Activated T-cell treated with anti-CD3 and anti-CD28 coated beads, Interleukin-2, amount 50 U/mL, for 24 hours (primary cell): Measurements from ENCODE around the gene FAM167B.
"Not testable (repeated sequence)": the region's sequence is repeated elsewhere in the genome, so short reads cannot be mapped to it uniquely, and the experiment has no call there.

Experiments
- DNase-seq: peaks from one replicate; pipeline ENCODE4 v3.0.0-alpha.2; 2020
- H3K27ac Mint-ChIP-seq: 2 replicates; pipeline ENCODE4 v1.8.0; 2020; ENCODE audit warnings: mild to moderate bottlenecking, mixed read lengths
- H3K27me3 Mint-ChIP-seq: 2 replicates; pipeline ENCODE4 v1.8.0; 2020; ENCODE audit warnings: mixed read lengths
- H3K36me3 Mint-ChIP-seq: 2 replicates; pipeline ENCODE4 v1.8.0; 2020; ENCODE audit warnings: low read depth, mixed read lengths
- H3K4me1 Mint-ChIP-seq: 2 replicates; pipeline ENCODE4 v1.8.0; 2020; ENCODE audit warnings: low read depth, mixed read lengths
- H3K4me3 Mint-ChIP-seq: 2 replicates; pipeline ENCODE4 v1.8.0; 2020; ENCODE audit warnings: mild to moderate bottlenecking, moderate library complexity, mixed read lengths
- H3K9me3 Mint-ChIP-seq: 2 replicates; pipeline ENCODE4 v1.8.0; 2020; ENCODE audit warnings: mixed read lengths

FAM167B gene

GRCh38 chr1:32265846-32266245 is 18.8 kb downstream of the FAM167B start:
- Mint-ChIP-seq H3K27me3 (no peaks in the 10 kb centered on the region), H3K4me1 (peaks cover 50% of the 10 kb centered on the region), H3K4me3 (no peak overlapping the region), H3K9me3 (no peaks in the 10 kb centered on the region), H3K27ac (peak overlapping the region; percentile 85), H3K36me3 (peaks cover 41% of the 10 kb centered on the region)
- DNase-seq, result no peak

DNA sequence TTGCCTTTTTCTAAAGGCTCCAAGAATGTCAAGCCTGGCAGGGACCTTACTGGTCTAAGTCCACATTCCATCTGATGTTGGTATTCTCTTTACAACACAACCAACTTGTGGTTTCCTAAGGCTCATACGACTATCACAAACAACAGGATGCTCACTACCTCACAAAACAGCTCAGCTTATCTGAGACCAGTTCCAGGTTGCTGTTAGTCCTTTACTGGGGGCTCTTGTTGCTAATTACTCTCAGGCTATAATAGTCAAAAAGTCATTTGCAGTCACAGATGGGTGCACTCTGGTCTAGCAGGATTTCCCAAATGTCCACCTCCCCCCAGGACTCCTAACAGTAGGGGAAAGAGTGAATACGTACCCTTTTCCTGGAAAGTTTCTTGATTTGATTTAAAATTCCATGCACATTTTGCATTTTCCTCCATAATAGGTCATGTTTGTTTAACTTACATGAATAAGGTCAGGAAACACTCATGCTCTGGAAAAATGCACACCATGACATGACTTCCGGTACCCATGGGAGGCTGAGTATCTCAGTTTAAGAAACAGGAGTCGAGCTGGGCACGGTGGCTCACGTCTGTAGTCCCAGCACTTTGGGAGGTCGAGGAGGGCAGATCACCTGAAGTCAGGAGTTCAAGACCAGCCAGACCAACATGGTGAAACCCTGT is 20.0 kb downstream of the FAM167B start:
- Mint-ChIP-seq H3K27me3 (no peaks in the 10 kb centered on the region), H3K9me3 (no peaks in the 10 kb centered on the region), H3K36me3 (peaks cover 47% of the 10 kb centered on the region), H3K4me1 (peaks cover 60% of the 10 kb centered on the region), H3K27ac (peak overlapping the region; percentile 97), H3K4me3 (peak overlapping the region; percentile 50)
- DNase-seq, result no peak

DNA sequence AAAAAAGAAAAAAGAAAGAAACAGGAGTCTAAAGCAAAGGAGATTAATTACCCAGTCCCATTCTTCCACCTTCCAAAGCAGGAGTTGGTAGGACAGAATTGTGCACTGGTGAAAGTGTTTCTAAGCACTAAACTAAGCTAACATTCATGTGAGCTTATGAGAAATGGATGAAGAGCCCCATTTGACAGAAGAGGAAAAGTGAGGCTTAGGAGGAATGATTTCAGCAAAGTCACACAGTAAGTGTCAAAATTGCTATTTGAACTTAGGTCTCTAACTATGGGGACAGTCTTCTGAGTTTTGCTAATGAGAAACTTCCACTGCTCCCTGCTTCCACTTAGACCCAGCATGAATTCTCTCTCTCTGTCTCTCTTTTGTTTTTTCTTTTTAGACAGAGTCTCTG is 22.7 kb downstream of the FAM167B start:
- H3K27me3 Mint-ChIP-seq, result no peaks in the 10 kb centered on the region

DNA sequence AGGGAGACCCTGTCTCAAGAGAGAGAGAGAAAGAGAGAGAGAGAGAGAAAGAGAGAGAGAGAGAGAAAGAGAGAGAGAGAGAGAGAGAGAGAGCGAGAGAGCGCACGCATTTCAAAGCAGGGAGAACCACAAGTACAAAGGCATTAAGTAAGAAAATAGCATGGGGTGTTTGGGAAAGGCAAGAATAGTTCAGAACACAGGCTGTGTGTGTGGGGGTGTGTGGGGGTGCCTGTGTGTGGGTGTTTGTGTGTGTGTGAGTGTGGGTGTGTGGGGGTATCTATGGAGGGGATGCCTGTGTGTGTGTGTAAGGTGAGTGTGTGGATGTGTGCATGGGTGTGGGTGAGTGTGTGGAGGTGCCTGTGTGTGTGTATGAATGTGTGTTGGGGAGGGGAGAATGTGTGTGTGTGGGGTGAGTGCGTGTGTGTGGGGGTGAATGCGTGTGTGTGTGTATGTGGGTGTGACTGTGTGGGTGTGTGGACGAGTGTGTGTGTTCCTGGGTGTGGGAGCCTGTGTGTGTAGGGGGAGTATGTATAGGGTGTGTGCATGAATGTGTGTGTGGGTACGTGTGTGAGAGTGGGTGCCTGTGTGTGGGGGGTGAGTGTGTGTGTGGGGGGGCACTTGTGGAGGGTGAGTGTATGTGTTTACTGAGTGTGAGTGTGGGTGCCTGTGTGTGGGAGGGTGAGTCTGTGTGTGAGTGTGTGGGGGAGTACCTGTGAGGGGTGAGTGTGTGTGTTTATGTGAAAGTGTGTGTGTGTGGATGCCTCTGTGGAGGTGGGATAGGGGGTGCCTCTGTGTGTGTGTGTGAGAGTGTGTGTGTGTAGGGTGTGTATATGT is 25.8 kb downstream of the FAM167B start:
- DNase-seq, result no peak
- Mint-ChIP-seq H3K4me3 (peak overlapping the region; percentile 63), H3K36me3 (peaks cover 61% of the 10 kb centered on the region), H3K4me1 (peaks cover 61% of the 10 kb centered on the region), H3K27me3 (no peaks in the 10 kb centered on the region), H3K27ac (peak overlapping the region; percentile 95), H3K9me3 (no peaks in the 10 kb centered on the region)

More for the DNA sequence above, 22.7 kb downstream of the FAM167B start:
- DNase-seq, result no peak
- peaks cover 49% of the 10 kb centered on the region for H3K36me3 Mint-ChIP-seq
- peak overlapping the region; percentile 85 for H3K27ac Mint-ChIP-seq
- peaks cover 68% of the 10 kb centered on the region for H3K4me1 Mint-ChIP-seq
- no peaks in the 10 kb centered on the region for H3K9me3 Mint-ChIP-seq
- no peak overlapping the region for H3K4me3 Mint-ChIP-seq

- Mint-ChIP-seq H3K36me3 (peaks cover 69% of the 10 kb centered on the region), H3K4me1 (peaks cover 61% of the 10 kb centered on the region), H3K27me3 (no peaks in the 10 kb centered on the region), H3K27ac (peak overlapping the region; percentile 95), H3K9me3 (no peaks in the 10 kb centered on the region), H3K4me3 (peak overlapping the region; percentile 63)
- peak; percentile 80 for DNase-seq
Measured at GRCh38 chr1:32273391-32274208, 26.6 kb downstream of the FAM167B start.

GRCh38 chr1:32274646-32275340 is 27.8 kb downstream of the FAM167B start:
- Mint-ChIP-seq H3K27ac (peak overlapping the region; percentile 95), H3K9me3 (no peaks in the 10 kb centered on the region), H3K4me1 (peaks cover 57% of the 10 kb centered on the region), H3K36me3 (peaks cover 77% of the 10 kb centered on the region), H3K4me3 (peak overlapping the region; percentile 63), H3K27me3 (no peaks in the 10 kb centered on the region)
- DNase-seq, result peak; percentile 43

GRCh38 chr1:32275424-32275823 is 28.4 kb downstream of the FAM167B start:
- Mint-ChIP-seq H3K36me3 (peaks cover 80% of the 10 kb centered on the region), H3K27ac (peak overlapping the region; percentile 95), H3K27me3 (no peaks in the 10 kb centered on the region), H3K4me1 (peaks cover 58% of the 10 kb centered on the region), H3K4me3 (no peak overlapping the region), H3K9me3 (no peaks in the 10 kb centered on the region)
- no peak for DNase-seq

- Mint-ChIP-seq H3K27me3 (no peaks in the 10 kb centered on the region), H3K9me3 (no peaks in the 10 kb centered on the region), H3K27ac (peak overlapping the region; percentile 44), H3K4me3 (no peak overlapping the region), H3K4me1 (peaks cover 55% of the 10 kb centered on the region), H3K36me3 (peaks cover 84% of the 10 kb centered on the region)
- DNase-seq, result no peak
Measured at GRCh38 chr1:32276032-32276782, 29.2 kb downstream of the FAM167B start.

DNA sequence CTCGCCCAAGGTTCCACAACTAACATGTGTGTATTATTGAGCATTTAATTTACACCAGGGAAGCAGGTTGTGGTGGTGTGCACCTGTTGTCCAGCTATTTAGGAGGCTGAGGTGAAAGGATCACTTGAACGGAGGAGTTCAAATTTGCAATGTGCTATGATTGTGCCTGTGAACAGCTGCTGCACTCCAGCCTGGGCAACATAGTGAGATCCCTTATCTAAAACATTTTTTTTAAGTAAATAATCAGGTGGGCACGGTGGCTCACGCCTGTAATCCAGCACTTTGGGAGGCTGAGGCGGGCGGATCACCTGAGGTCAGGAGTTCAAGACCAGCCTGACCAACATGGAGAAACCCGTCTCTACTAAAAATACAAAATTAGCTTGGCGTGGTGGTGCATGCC is 37.8 kb downstream of the FAM167B start:
- H3K4me3 Mint-ChIP-seq, H3K9me3 Mint-ChIP-seq, H3K4me1 Mint-ChIP-seq, H3K27me3 Mint-ChIP-seq, DNase-seq: not testable (repeated sequence)
- peaks cover 70% of the 10 kb centered on the region for H3K36me3 Mint-ChIP-seq
- H3K27ac Mint-ChIP-seq, result peak overlapping the region; percentile 71

GRCh38 chr1:32285658-32286057 is 38.6 kb downstream of the FAM167B start:
- Mint-ChIP-seq H3K27me3 (no peaks in the 10 kb centered on the region), H3K27ac (peak overlapping the region; percentile 72), H3K4me1 (peaks cover 9% of the 10 kb centered on the region), H3K9me3 (no peaks in the 10 kb centered on the region), H3K36me3 (peaks cover 63% of the 10 kb centered on the region), H3K4me3 (no peak overlapping the region)
- no peak for DNase-seq

DNA sequence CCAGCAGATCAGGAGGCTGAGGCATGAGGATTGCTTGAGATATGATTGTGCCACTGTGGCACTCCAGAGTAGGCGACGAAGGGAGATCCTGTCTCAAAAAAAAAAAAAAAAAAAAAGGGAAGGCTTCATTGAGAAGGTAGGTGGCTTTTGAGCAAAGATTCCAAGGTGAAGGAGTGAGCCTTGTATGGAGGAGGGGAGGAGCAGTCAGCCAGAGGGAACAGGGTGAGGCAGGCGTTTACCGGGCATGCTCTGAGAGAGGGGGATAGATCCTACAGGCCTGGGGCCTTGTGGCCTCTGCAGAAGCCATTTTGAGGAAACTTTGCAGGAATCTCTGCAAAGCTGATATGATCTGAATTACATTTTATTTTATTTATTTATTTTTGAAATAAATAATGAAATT is 39.7 kb downstream of the FAM167B start:
- peaks cover 17% of the 10 kb centered on the region for H3K4me1 Mint-ChIP-seq
- peaks cover 53% of the 10 kb centered on the region for H3K36me3 Mint-ChIP-seq
- DNase-seq, result no peak
- H3K4me3 Mint-ChIP-seq, result no peak overlapping the region
- H3K27ac Mint-ChIP-seq, result peak overlapping the region; percentile 67
- H3K27me3 Mint-ChIP-seq, result no peaks in the 10 kb centered on the region
- no peaks in the 10 kb centered on the region for H3K9me3 Mint-ChIP-seq

DNA sequence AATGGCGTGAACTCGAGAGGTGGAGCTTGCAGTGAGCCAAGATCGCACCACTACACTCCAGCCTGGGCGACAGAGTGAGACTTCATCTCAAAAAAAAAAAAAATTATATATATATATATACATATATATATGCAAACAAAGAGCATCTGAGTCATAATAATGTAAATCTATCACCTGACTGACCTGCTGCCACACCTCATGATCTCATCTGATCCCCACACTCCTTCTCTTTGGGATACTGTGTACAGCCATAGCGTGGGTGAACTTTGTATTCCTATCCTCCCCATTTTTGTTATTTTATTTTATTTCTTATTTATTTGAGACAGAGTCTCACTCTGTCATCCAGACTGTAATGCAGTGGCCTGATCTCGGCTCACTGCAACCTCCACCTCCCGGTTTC is 42.2 kb downstream of the FAM167B start:
- peaks cover 45% of the 10 kb centered on the region for H3K36me3 Mint-ChIP-seq
- H3K27me3 Mint-ChIP-seq, result no peaks in the 10 kb centered on the region
- no peak for DNase-seq
- H3K4me1 Mint-ChIP-seq, result peaks cover 35% of the 10 kb centered on the region
- H3K9me3 Mint-ChIP-seq, result no peaks in the 10 kb centered on the region
- H3K4me3 Mint-ChIP-seq, result no peak overlapping the region
- H3K27ac Mint-ChIP-seq, result no peak overlapping the region

- Mint-ChIP-seq H3K9me3 (no peaks in the 10 kb centered on the region), H3K4me1 (peaks cover 51% of the 10 kb centered on the region), H3K36me3 (peaks cover 46% of the 10 kb centered on the region), H3K27me3 (no peaks in the 10 kb centered on the region), H3K27ac (peak overlapping the region; percentile 98), H3K4me3 (peak overlapping the region; percentile 100)
- DNase-seq, result no peak
Measured at GRCh38 chr1:32291145-32291707, 44.2 kb downstream of the FAM167B start.
